ENCODE measurements around the gene LIMS3. TPM values are rescaled to one million over a fixed set of nuclear protein-coding genes. Genes with fewer than 3 reads are reported as not detected.

The LIMS3 gene
- total and polyA plus RNA-seq, 8 donors: 0.50 to 3.6 (median 2.6) TPM; not detected in 3

Other genes starting within 250 kb of the LIMS3 start
- gene RGPD5, start 104.4 kb upstream of the LIMS3 start, total RNA-seq: 100 to 1,000 TPM in 1 of 5 donors, 10 to 100 TPM in 2, 1 to 10 TPM in 2; 3.5 to 160 (median 17.7) TPM
- gene RGPD5, start 104.4 kb upstream of the LIMS3 start, polyA plus RNA-seq: 1 to 10 TPM; 4.5 to 6.5 (median 5.2) TPM
- 10 to 100 TPM in 1 of 5 donors, 1 to 10 TPM in 3, not detected in 1; 1.3 to 28.4 (median 5.5) TPM for gene MALL, start 217.1 kb downstream of the LIMS3 start, total RNA-seq
- gene MALL, start 217.1 kb downstream of the LIMS3 start, polyA plus RNA-seq: 10 to 100 TPM in 1 of 3 donors, 1 to 10 TPM in 2; 2.3 to 37.6 (median 2.7) TPM

Data from stomach (tissue), 8 donors.